NT2/D1 (cell line): ENCODE measurements around the gene LARGE1.

Experiments
- SUZ12 ChIP-seq: IDR thresholded peaks from 2 replicates; pipeline ENCODE4 v1.6.1; 2011; ENCODE audit not compliant: insufficient read length, insufficient read depth; ENCODE audit errors: extremely low read depth
- YY1 ChIP-seq: IDR thresholded peaks from 2 replicates; pipeline ENCODE4 v1.6.1; 2011; ENCODE audit not compliant: insufficient read length, insufficient read depth
- ZNF274 ChIP-seq: IDR thresholded peaks from 2 replicates; pipeline ENCODE4 v1.6.1; 2011; ENCODE audit warnings: mild to moderate bottlenecking, low read depth, low read length

DNA sequence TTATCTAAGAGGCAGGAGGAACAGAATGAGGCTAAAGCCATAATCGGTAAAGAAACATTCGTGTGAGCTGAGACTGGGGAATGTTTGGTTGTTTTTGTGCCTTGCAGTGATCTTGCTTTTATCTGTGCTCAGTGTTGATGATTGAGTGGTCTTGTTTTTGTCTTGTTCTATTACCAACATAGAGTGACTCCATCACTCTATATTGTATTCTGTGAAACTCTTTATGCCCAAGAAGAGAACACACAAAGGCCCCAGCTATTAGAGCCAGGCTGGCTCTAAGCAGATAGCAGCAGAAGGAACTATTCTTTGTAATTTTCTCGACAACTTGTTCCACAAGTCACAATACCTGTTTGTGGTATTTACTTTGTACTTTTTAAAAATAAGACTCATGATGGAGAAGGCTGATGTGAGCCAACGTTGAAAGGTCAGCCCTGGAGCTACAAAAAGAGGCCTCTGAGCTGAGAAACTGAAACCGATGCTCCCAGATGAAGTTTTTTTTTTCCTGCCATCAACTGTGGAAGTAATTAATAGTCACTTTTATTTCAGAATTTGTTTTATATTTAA lies 68.4 kb downstream of the LARGE1 start:
- TF ChIP-seq ZNF274 (no peak), YY1 (no peak), SUZ12 (no peak)
